H1 (cell line): ENCODE measurements around the gene B9D2. TPM values are rescaled to one million over a fixed set of nuclear protein-coding genes. Genes with fewer than 3 reads are reported as not detected.

ENCODE experiments used
- CTCF ChIA-PET: fragments of 300-600 bp; sonication (Branson Sonifier 250); formaldehyde crosslinking; loops from one replicate; lab custom pipeline; 2021; ENCODE audit not compliant: partially characterized antibody; lab: Charles Lee
- POLR2A ChIA-PET: fragments of 300-600 bp; sonication (Branson Sonifier 250); formaldehyde crosslinking; loops from one replicate; lab custom pipeline; 2021; ENCODE audit warnings: inconsistent platforms; ENCODE audit not compliant: partially characterized antibody; lab: Charles Lee
- DNase-seq, 2 experiments: peaks; one replicate each; pipeline versions ENCODE4 v3.0.0 to v3.0.0-alpha.2; 2010 to 2022; ENCODE audit warnings: low spot score in 2 of 2, low read depth in 1 of 2, mixed read lengths in 1 of 2
- FAIRE-seq: peaks from 2 replicates; lab custom pipeline; 2011; peaks lifted over from hg19 to GRCh38; lab: Jason Lieb, UNC
- H2AFZ ChIP-seq: 2 replicates; pipeline ENCODE4 v1.8.1; 2012; ENCODE audit warnings: low read length, inconsistent platforms
- H2AK5ac ChIP-seq: 2 replicates; pipeline ENCODE4 v1.6.1; 2013; ENCODE audit warnings: low read depth, low read length
- H2BK120ac ChIP-seq: replicated peaks from 2 replicates; pipeline ENCODE3; 2013; ENCODE audit warnings: low read depth, low read length, inconsistent platforms
- H2BK12ac ChIP-seq: 2 replicates; pipeline ENCODE4 v1.6.1; 2013; ENCODE audit warnings: low read depth, low read length
- H2BK15ac ChIP-seq: 2 replicates; pipeline ENCODE4 v1.6.1; 2013; ENCODE audit warnings: low read length
- H2BK20ac ChIP-seq: 2 replicates; pipeline ENCODE4 v1.6.1; 2013; ENCODE audit warnings: low read length
- H2BK5ac ChIP-seq: 2 replicates; pipeline ENCODE4 v1.6.1; 2013; ENCODE audit warnings: low read depth, low read length
- H3K14ac ChIP-seq: 2 replicates; pipeline ENCODE4 v1.6.1; 2013; ENCODE audit warnings: inconsistent platforms; ENCODE audit not compliant: insufficient read length
- H3K18ac ChIP-seq: 2 replicates; pipeline ENCODE4 v1.6.1; 2013; ENCODE audit warnings: low read length; ENCODE audit errors: extremely low read depth
- H3K23ac ChIP-seq: 2 replicates; pipeline ENCODE4 v1.6.1; 2013; ENCODE audit warnings: inconsistent platforms; ENCODE audit not compliant: insufficient read length
- H3K23me2 ChIP-seq: 2 replicates; pipeline ENCODE4 v1.6.1; 2013; ENCODE audit warnings: low read depth, low read length
- H3K27ac ChIP-seq: 2 replicates; pipeline ENCODE4 v1.6.1; 2011; ENCODE audit warnings: low read depth, low read length, inconsistent platforms
- H3K27me3 ChIP-seq, 4 experiments: replicated peaks in 1 of 4; 1 replicate in 1 of 4; 2 replicates in 3 of 4; pipeline versions ENCODE4 v1.6.1 to v1.8.1; 2011 to 2013; ENCODE audit warnings: low read length in 3 of 4, mild to moderate bottlenecking in 3 of 4, inconsistent platforms in 2 of 4, mixed read lengths in 2 of 4, moderate library complexity in 1 of 4; ENCODE audit not compliant: control insufficient read depth in 3 of 4, insufficient read depth in 3 of 4; ENCODE audit errors: extremely low read depth in 1 of 4
- H3K36me3 ChIP-seq, 4 experiments: 2 replicates each; pipeline versions ENCODE4 v1.6.1 to v1.8.1; 2011 to 2013; ENCODE audit warnings: mild to moderate bottlenecking in 4 of 4, low read length in 3 of 4, moderate library complexity in 2 of 4, control low read depth in 1 of 4, inconsistent platforms in 1 of 4; ENCODE audit not compliant: insufficient read depth in 4 of 4, control insufficient read depth in 2 of 4
- H3K4ac ChIP-seq: replicated peaks from 2 replicates; pipeline ENCODE3; 2013; ENCODE audit warnings: low read length, low read depth, mixed read lengths, inconsistent platforms; ENCODE audit not compliant: insufficient read length
- H3K4me1 ChIP-seq, 4 experiments: replicated peaks in 1 of 4; 1 replicate in 1 of 4; 2 replicates in 3 of 4; pipeline versions ENCODE4 v1.6.1 to v1.8.1; 2011 to 2013; ENCODE audit warnings: low read length in 3 of 4, inconsistent platforms in 2 of 4, mixed read lengths in 1 of 4; ENCODE audit not compliant: insufficient read depth in 4 of 4, control insufficient read depth in 3 of 4
- H3K4me2 ChIP-seq, 2 experiments: 2 replicates each; pipeline versions ENCODE4 v1.6.1 to v1.8.1; 2011 to 2013; ENCODE audit warnings: low read depth in 2 of 2, low read length in 2 of 2, control low read depth in 1 of 2, inconsistent platforms in 1 of 2, mild to moderate bottlenecking in 1 of 2; ENCODE audit not compliant: insufficient read depth in 1 of 2
- H3K4me3 ChIP-seq, 4 experiments: fragments of 200-600, 300-600 bp in 1 of 4; sonication (generic), shearing (Covaris generic), sonication (Bioruptor Twin) in 1 of 4; 2 replicates each; pipeline versions ENCODE4 v1.5.1 to v1.8.1; 2011 to 2016; ENCODE audit warnings: low read length in 4 of 4, low read depth in 3 of 4, control low read depth in 2 of 4, inconsistent platforms in 2 of 4, mild to moderate bottlenecking in 2 of 4, mixed read lengths in 1 of 4, moderate library complexity in 1 of 4; ENCODE audit not compliant: insufficient read depth in 2 of 4; ENCODE audit errors: extremely low read depth in 1 of 4
- H3K56ac ChIP-seq: replicated peaks from 2 replicates; pipeline ENCODE3; 2013; ENCODE audit warnings: low read depth, mild to moderate bottlenecking, mixed read lengths, low read length, inconsistent platforms; ENCODE audit not compliant: insufficient read length
- H3K79me1 ChIP-seq: 2 replicates; pipeline ENCODE4 v1.6.1; 2013; ENCODE audit warnings: low read depth, low read length, control low read depth
- H3K79me2 ChIP-seq, 2 experiments: 2 replicates each; pipeline versions ENCODE4 v1.6.1 to v1.8.1; 2012 to 2013; ENCODE audit warnings: low read length in 2 of 2, mild to moderate bottlenecking in 2 of 2, inconsistent platforms in 1 of 2; ENCODE audit not compliant: insufficient read depth in 2 of 2, control insufficient read depth in 1 of 2
- H3K9ac ChIP-seq, 4 experiments: replicated peaks in 1 of 4; 1 replicate in 1 of 4; 2 replicates in 3 of 4; pipeline versions ENCODE4 v1.6.1 to v1.8.1; 2011 to 2013; ENCODE audit warnings: low read depth in 3 of 4, low read length in 3 of 4, control low read depth in 2 of 4, mild to moderate bottlenecking in 2 of 4, moderate library complexity in 2 of 4, inconsistent platforms in 1 of 4; ENCODE audit errors: extremely low read depth in 1 of 4
- H3K9me3 ChIP-seq, 2 experiments: 2 replicates each; pipeline versions ENCODE4 v1.6.1 to v1.8.1; 2012 to 2013; ENCODE audit warnings: mild to moderate bottlenecking in 2 of 2, moderate library complexity in 2 of 2, control low read depth in 1 of 2, inconsistent platforms in 1 of 2, low read depth in 1 of 2, low read length in 1 of 2, mixed read lengths in 1 of 2; ENCODE audit not compliant: insufficient read depth in 2 of 2
- H4K20me1 ChIP-seq, 2 experiments: replicated peaks in 1 of 2; 2 replicates each; pipeline versions ENCODE3 to v1.8.1; 2011 to 2013; ENCODE audit warnings: inconsistent platforms in 2 of 2, low read length in 2 of 2, mild to moderate bottlenecking in 1 of 2; ENCODE audit not compliant: insufficient read depth in 2 of 2, control insufficient read depth in 1 of 2
- H4K5ac ChIP-seq: 2 replicates; pipeline ENCODE4 v1.6.1; 2013; ENCODE audit warnings: low read length, low read depth, mixed read lengths, inconsistent platforms; ENCODE audit not compliant: insufficient read length
- H4K8ac ChIP-seq: 2 replicates; pipeline ENCODE4 v1.8.0; 2013; ENCODE audit warnings: mild to moderate bottlenecking, moderate library complexity, low read length, inconsistent platforms; ENCODE audit not compliant: insufficient read depth; ENCODE audit errors: extremely low read depth
- H4K91ac ChIP-seq: replicated peaks from 2 replicates; pipeline ENCODE3; 2013; ENCODE audit warnings: low read length, mixed read lengths, inconsistent platforms; ENCODE audit not compliant: insufficient read length
- BACH1 ChIP-seq: IDR thresholded peaks from 2 replicates; pipeline ENCODE4 v1.6.1; 2012; ENCODE audit warnings: low read length, improper control_type of control experiment
- EP300 ChIP-seq, 2 experiments: IDR thresholded peaks; 1 replicate in 1 of 2; 2 replicates in 1 of 2; pipeline ENCODE4 v1.6.1; 2011 to 2012; ENCODE audit warnings: low read depth in 2 of 2, low read length in 2 of 2, mild to moderate bottlenecking in 2 of 2, borderline replicate concordance in 1 of 2, inconsistent platforms in 1 of 2, moderate library complexity in 1 of 2
- NANOG ChIP-seq: IDR thresholded peaks from 2 replicates; pipeline ENCODE4 v1.6.1; 2011; ENCODE audit warnings: low read length, low read depth, mild to moderate bottlenecking, inconsistent platforms; ENCODE audit not compliant: insufficient read depth, poor library complexity, severe bottlenecking
- POLR2A ChIP-seq, 2 experiments: IDR thresholded peaks; 1 replicate in 1 of 2; 2 replicates in 1 of 2; pipeline ENCODE4 v1.6.1; 2011; ENCODE audit warnings: low read depth in 2 of 2, low read length in 2 of 2, mild to moderate bottlenecking in 2 of 2; ENCODE audit errors: control extremely low read depth in 1 of 2
- POU5F1 ChIP-seq: IDR thresholded peaks from 2 replicates; pipeline ENCODE4 v1.6.1; 2011; ENCODE audit warnings: low read depth, mild to moderate bottlenecking, low read length, moderate library complexity
- RAD21 ChIP-seq, 2 experiments: IDR thresholded peaks in 1 of 2; conservative IDR thresholded peaks in 1 of 2; 2 replicates each; pipeline ENCODE4 v1.6.1; 2011; ENCODE audit warnings: low read depth in 2 of 2, low read length in 2 of 2, improper control_type of control experiment in 1 of 2, inconsistent platforms in 1 of 2, mild to moderate bottlenecking in 1 of 2, moderate library complexity in 1 of 2
- RNF2 ChIP-seq: fragments of 200-900, 300-1000 bp; sonication (generic); IDR thresholded peaks from 2 replicates; pipeline ENCODE4 v1.7.1; 2016; ENCODE audit warnings: borderline replicate concordance, low read depth, mild to moderate bottlenecking, antibody characterized with exemption, low read length; ENCODE audit not compliant: poor library complexity, severe bottlenecking; ENCODE audit errors: missing control alignments
- SIN3A ChIP-seq, 2 experiments: IDR thresholded peaks in 1 of 2; conservative IDR thresholded peaks in 1 of 2; 2 replicates each; pipeline ENCODE4 v1.6.1; 2011 to 2012; ENCODE audit warnings: low read length in 2 of 2, improper control_type of control experiment in 1 of 2, low read depth in 1 of 2, mild to moderate bottlenecking in 1 of 2
- WGBS, 2 experiments: shearing (Covaris generic) in 1 of 2; methylation state at CpG; one replicate each; pipeline versions ENCODE4 v1.1.6 to v1.1.7; 2013 to 2015; ENCODE audit warnings: low lambda C conversion rate in 2 of 2, mixed read lengths in 2 of 2, inconsistent platforms in 1 of 2, low coverage in 1 of 2, missing lambda C conversion rate in 1 of 2; ENCODE audit not compliant: insufficient replicate concordance in 2 of 2, insufficient coverage in 1 of 2, insufficient read length in 1 of 2; ENCODE audit errors: extremely low coverage in 1 of 2, missing lambda C conversion rate in 1 of 2; 5-methylcytosine and 5-hydroxymethylcytosine counted together
- polyA plus RNA-seq, 7 experiments: library from polyadenylated mRNA; depleted of rRNA in 3 of 7; stranded (reverse) in 5 of 7; unstranded in 2 of 7; fragments of >200 nt in 5 of 7; fragments of 200-250 nt in 2 of 7; gene quantifications; 1 replicate in 5 of 7; 2 replicates in 1 of 7; 4 replicates in 1 of 7; pipeline versions ENCODE4 v1.2.1 to v1.2.3, GENCODE V29; 2011 to 2013; ENCODE audit warnings: missing spikeins in 2 of 7, mixed read lengths in 2 of 7
- total RNA-seq: library from RNA; stranded (reverse); fragmentation: NEBNext Ultra II Directional; extraction: Animal tissue kit (Norgen Biotek cat#: 25700); gene quantifications from 2 replicates; pipeline ENCODE4 v1.2.1, GENCODE V29; 2021

Gene B9D2
- total and polyA plus RNA-seq, 2 of the 8 experiments (the other 6 are each of a cell fraction or from before 2014, with no cell fraction given): 4.9 to 6.3 TPM

DNA sequence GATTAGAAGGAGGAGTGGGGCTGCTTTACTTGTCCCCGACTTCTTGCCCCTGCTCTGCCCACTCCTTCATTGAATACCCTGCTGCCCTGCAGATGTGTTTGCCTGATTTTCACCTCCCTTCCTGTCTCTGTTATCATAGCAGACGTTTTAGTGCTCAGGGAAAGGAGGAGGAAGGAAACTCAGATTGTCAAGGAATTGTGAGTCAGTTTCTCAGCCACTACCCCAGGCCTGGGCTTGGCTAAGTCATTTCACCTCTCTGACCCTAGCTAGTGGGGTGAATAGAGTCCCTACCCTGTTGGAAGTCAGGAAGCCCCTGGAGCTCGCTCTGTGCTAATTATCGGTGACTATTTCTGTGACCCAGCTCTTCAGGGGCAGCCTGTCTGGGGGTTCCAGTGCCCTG is 37.5 kb upstream of the B9D2 start:
- Histone ChIP-seq H3K79me1 (peaks cover 10% of the 10 kb centered on the region; the same call in 1 of the 2 replicates), H3K56ac (no peak overlapping the region)

More for the DNA sequence above, 37.5 kb upstream of the B9D2 start:
- no peak overlapping the region for H4K5ac ChIP-seq
- H3K4me3 ChIP-seq: no peak overlapping the region
- peaks cover 0 to 20% of the 10 kb centered on the region in 2 experiments; a peak in 2 of 4 replicates for H3K79me2 ChIP-seq
- H3K18ac ChIP-seq: no peak overlapping the region
- H2BK5ac ChIP-seq: no peak overlapping the region
- H4K8ac ChIP-seq: no peak overlapping the region
- no peak overlapping the region for H3K9ac ChIP-seq
- H4K91ac ChIP-seq: no peak overlapping the region
- no peaks in the 10 kb centered on the region; a peak in 1 of 8 replicates for H3K36me3 ChIP-seq
- peaks cover 4% of the 10 kb centered on the region for H3K23me2 ChIP-seq
- H3K4me1 ChIP-seq: peaks cover 0 to 5% (median 0%) of the 10 kb centered on the region in 4 experiments; a peak in 5 of 7 replicates
- H2BK20ac ChIP-seq: no peak overlapping the region
- no peaks in the 10 kb centered on the region for H3K9me3 ChIP-seq
- H2AK5ac ChIP-seq: no peak overlapping the region
- H3K27ac ChIP-seq: no peak overlapping the region
- H3K4me2 ChIP-seq: no peak overlapping the region
- H2AFZ ChIP-seq: no peak overlapping the region
- H2BK15ac ChIP-seq: no peak overlapping the region
- no peak for TF ChIP-seq NANOG
- no peak for TF ChIP-seq RAD21 (IDR thresholded peaks at IDR 0.05 in 1 of 2, conservative IDR thresholded peaks at IDR 0.05 in 1 of 2; ENCODE audit: low read depth in 2 of 2, low read length in 2 of 2)
- TF ChIP-seq BACH1: no peak
- TF ChIP-seq EP300 (IDR thresholded peaks at IDR 0.05; ENCODE audit: borderline replicate concordance in 1 of 2, low read depth in 2 of 2, low read length in 2 of 2): no peak
- TF ChIP-seq RNF2: no peak
- TF ChIP-seq POU5F1: no peak
- TF ChIP-seq POLR2A (IDR thresholded peaks at IDR 0.05; ENCODE audit: control extremely low read depth in 1 of 2, low read depth in 2 of 2, low read length in 2 of 2): no peak
- TF ChIP-seq SIN3A (conservative IDR thresholded peaks at IDR 0.05 in 1 of 2, IDR thresholded peaks at IDR 0.05 in 1 of 2; ENCODE audit: low read depth in 1 of 2, low read length in 2 of 2): no peak
- no peaks in the 10 kb centered on the region for H3K27me3 ChIP-seq
- no peak overlapping the region for H2BK12ac ChIP-seq
- no peak overlapping the region for H3K4ac ChIP-seq
- H3K23ac ChIP-seq: no peak overlapping the region
- POLR2A ChIA-PET: interaction anchor here (0.5 kb wide), 1 partner anchor 20 kb away, joined by 3 read pairs; no protein-coding TSS in a partner anchor
- FAIRE-seq (no peak), DNase-seq (no peak)
- peaks cover 0 to 1% of the 10 kb centered on the region in 2 experiments for H4K20me1 ChIP-seq
- CTCF ChIA-PET: interaction anchor here (2.3 kb wide), 1 partner anchor 23 kb away, joined by 5 read pairs; no protein-coding TSS in a partner anchor
- no peak overlapping the region for H2BK120ac ChIP-seq
- H3K14ac ChIP-seq: no peak overlapping the region
- WGBS, 2 experiments: 84% methylated on average over 4 of the region's 4 CpGs; no CpG with 5 or more reads in 1 of the 2 experiments
